Measurements from ENCODE around the gene GOSR2. TPM values are rescaled to one million over a fixed set of nuclear protein-coding genes. Genes with fewer than 3 reads are reported as not detected.

Gene GOSR2
- total and polyA plus RNA-seq, 2 experiments from 2014 or later: 47.7 to 62.8 TPM

- no peak overlapping the region for H3K4me3 ChIP-seq
- H3K9me2 ChIP-seq (replicated peaks; ENCODE audit: insufficient read depth): no peaks in the 10 kb centered on the region
- no peaks in the 10 kb centered on the region for H3K36me3 ChIP-seq (replicated peaks; ENCODE audit: insufficient read depth, low read depth)
- H3K4me1 ChIP-seq (ENCODE audit: insufficient read depth): no peaks in the 10 kb centered on the region
- H3K27ac ChIP-seq: no peak overlapping the region
- H3K79me2 ChIP-seq: no peaks in the 10 kb centered on the region
- H3K9me3 ChIP-seq (ENCODE audit: low read depth): no peaks in the 10 kb centered on the region
- DNase-seq (ENCODE audit: low spot score): no peak
- 88% methylated on average over 3 of the region's 4 CpGs for WGBS (ENCODE audit: low lambda C conversion rate, missing lambda C conversion rate)
- no peak overlapping the region for H3K4me2 ChIP-seq
- no peaks in the 10 kb centered on the region for H4K20me1 ChIP-seq (ENCODE audit: insufficient read depth, poor library complexity, severe bottlenecking)
- TF ChIP-seq EZH2 (IDR thresholded peaks at IDR 0.05; ENCODE audit: borderline replicate concordance) (no peak), CTCF (IDR thresholded peaks at IDR 0.05; ENCODE audit: poor library complexity) (no peak), EZH2phosphoT487 (IDR thresholded peaks at IDR 0.05; ENCODE audit: low read depth, severe bottlenecking, unreplicated experiment) (no peak)
- H3K27me3 ChIP-seq: no peaks in the 10 kb centered on the region
- no peak overlapping the region for H2AFZ ChIP-seq
These were observed 18.9 kb upstream of the GOSR2 start for GRCh38 chr17:46903762-46904672.

- no peaks in the 10 kb centered on the region for H3K79me2 ChIP-seq
- no peaks in the 10 kb centered on the region for H3K9me3 ChIP-seq (ENCODE audit: low read depth)
- H3K9me2 ChIP-seq (replicated peaks; ENCODE audit: insufficient read depth): no peaks in the 10 kb centered on the region
- no peaks in the 10 kb centered on the region for H4K20me1 ChIP-seq (ENCODE audit: insufficient read depth, poor library complexity, severe bottlenecking)
- H3K36me3 ChIP-seq (replicated peaks; ENCODE audit: insufficient read depth, low read depth): no peaks in the 10 kb centered on the region
- no peak overlapping the region for H3K4me2 ChIP-seq
- no peak overlapping the region for H2AFZ ChIP-seq
- H3K27ac ChIP-seq: no peak overlapping the region
- DNase-seq (ENCODE audit: low spot score): no peak
- TF ChIP-seq CTCF (IDR thresholded peaks at IDR 0.05; ENCODE audit: poor library complexity) (no peak), EZH2 (IDR thresholded peaks at IDR 0.05; ENCODE audit: borderline replicate concordance) (no peak)
- 54% methylated on average over 13 of the region's 14 CpGs for WGBS (ENCODE audit: low lambda C conversion rate, missing lambda C conversion rate)
- no peaks in the 10 kb centered on the region for H3K4me1 ChIP-seq (ENCODE audit: insufficient read depth)
- H3K27me3 ChIP-seq: no peaks in the 10 kb centered on the region
- no peak overlapping the region for H3K4me3 ChIP-seq
These were observed 14.8 kb upstream of the GOSR2 start for GRCh38 chr17:46908068-46908737.

GRCh38 chr17:46910179-46910927 is 12.6 kb upstream of the GOSR2 start:
- Histone ChIP-seq H3K9me2 (replicated peaks; ENCODE audit: insufficient read depth) (no peaks in the 10 kb centered on the region), H3K79me2 (no peaks in the 10 kb centered on the region), H3K27ac (no peak overlapping the region), H2AFZ (no peak overlapping the region), H3K9me3 (ENCODE audit: low read depth) (no peaks in the 10 kb centered on the region), H3K36me3 (replicated peaks; ENCODE audit: insufficient read depth, low read depth) (no peaks in the 10 kb centered on the region), H3K4me3 (no peak overlapping the region), H3K4me2 (no peak overlapping the region), H4K20me1 (ENCODE audit: insufficient read depth, poor library complexity, severe bottlenecking) (no peaks in the 10 kb centered on the region), H3K27me3 (no peaks in the 10 kb centered on the region), H3K4me1 (ENCODE audit: insufficient read depth) (no peaks in the 10 kb centered on the region)
- no peak for DNase-seq (ENCODE audit: low spot score)
- TF ChIP-seq CTCF (IDR thresholded peaks at IDR 0.05; ENCODE audit: poor library complexity) (no peak), EZH2 (IDR thresholded peaks at IDR 0.05; ENCODE audit: borderline replicate concordance) (no peak), EZH2phosphoT487 (IDR thresholded peaks at IDR 0.05; ENCODE audit: low read depth, severe bottlenecking, unreplicated experiment) (no peak)
- WGBS (ENCODE audit: low lambda C conversion rate, missing lambda C conversion rate): 75% methylated on average over 10 of the region's 10 CpGs

All from hepatocyte (in vitro differentiated cells).